HG02610 (cell line): ENCODE results near the gene SOX11.

ENCODE experiments used
- ATAC-seq: cut with Tn5 transposase; IDR thresholded peaks from one replicate; pipeline ENCODE4 v1.9.1; 2021; ENCODE audit warnings: mild to moderate bottlenecking, moderate library complexity; ENCODE audit not compliant: unreplicated experiment

SOX11 gene

DNA sequence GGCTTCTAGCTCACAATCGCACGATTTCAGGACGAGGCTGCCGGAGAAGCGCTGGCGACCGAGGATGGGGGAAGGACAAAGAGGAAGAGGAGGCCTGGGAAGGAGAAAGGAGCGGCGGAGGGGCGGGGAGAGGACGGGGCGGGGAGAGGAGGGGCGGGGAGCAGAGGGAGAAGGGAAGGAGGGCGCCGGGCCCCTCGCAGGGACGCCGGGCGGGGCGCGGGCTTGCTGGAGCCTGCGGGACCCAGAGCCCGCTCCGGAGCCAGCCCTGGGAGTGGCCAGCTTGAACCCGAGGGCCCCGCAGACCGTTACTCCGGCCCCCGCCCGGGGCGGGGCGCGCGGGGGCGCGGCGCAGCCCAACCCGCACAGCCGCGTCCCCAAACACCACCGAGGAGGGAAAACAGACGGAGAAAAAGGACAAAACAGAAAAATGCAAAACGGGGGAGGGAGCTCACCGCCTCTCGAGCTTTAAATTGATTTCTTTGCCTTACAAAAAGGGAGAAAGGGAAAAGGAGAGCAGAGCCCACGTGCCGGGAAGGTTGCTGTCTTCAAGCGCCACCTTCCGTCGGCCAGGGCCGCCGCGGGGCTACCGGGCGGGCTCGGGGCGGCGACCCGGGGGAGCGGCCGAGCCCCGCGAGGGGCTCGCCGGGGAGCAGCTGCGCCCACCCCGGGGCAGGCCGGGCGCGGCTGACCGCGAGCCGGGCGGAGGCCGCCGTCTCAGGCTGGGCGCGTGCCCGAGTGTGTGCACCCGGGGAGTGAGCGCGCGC is 781 bp upstream of the SOX11 start:
- no peak for ATAC-seq

GRCh38 chr2:5692561-5693286 is 540 bp downstream of the SOX11 start:
- no peak for ATAC-seq

GRCh38 chr2:5693287-5694201 is 1.4 kb downstream of the SOX11 start:
- no peak for ATAC-seq

DNA sequence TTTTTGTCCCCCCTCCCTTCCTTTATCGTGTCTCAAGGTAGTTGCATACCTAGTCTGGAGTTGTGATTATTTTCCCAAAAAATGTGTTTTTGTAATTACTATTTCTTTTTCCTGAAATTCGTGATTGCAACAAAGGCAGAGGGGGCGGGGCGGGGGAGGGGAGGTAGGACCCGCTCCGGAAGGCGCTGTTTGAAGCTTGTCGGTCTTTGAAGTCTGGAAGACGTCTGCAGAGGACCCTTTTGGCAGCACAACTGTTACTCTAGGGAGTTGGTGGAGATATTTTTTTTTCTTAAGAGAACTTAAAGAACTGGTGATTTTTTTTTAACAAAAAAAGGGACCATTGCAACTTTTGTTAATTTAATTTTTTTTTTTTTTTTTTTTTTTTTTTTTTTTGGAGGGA is 2.1 kb downstream of the SOX11 start:
- ATAC-seq: no peak

GRCh38 chr2:5695654-5696403 is 3.6 kb downstream of the SOX11 start:
- no peak for ATAC-seq

- ATAC-seq: no peak
Observed at GRCh38 chr2:5696404-5696944, 4.3 kb downstream of the SOX11 start.

GRCh38 chr2:5696945-5697521 is 4.8 kb downstream of the SOX11 start:
- ATAC-seq: no peak

- no peak for ATAC-seq
Observed at GRCh38 chr2:5697562-5697961, 5.4 kb downstream of the SOX11 start.

GRCh38 chr2:5698134-5698533 is 6.0 kb downstream of the SOX11 start:
- no peak for ATAC-seq

GRCh38 chr2:5699963-5700362 is 7.8 kb downstream of the SOX11 start:
- no peak for ATAC-seq

- no peak for ATAC-seq
Observed at GRCh38 chr2:5700551-5700950, 8.4 kb downstream of the SOX11 start.

DNA sequence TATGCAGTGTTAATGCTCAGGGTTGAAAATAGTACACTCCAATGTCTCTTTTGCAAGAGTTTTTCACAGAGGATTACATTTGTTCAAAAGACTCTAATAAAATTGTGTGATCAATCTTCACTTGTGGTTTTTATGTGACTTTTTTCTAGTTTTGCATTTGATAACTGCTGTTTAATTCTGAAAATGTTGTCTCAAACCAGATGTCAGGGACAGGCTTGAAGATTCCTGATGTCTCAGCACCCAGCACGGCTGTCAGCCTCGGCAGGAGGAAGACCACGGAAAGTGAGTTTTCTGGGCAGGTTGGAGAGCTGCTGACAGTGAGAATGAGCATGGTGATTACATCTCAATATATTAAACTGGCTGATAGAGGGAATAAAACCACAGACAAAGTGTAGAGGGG is 9.1 kb downstream of the SOX11 start:
- no peak for ATAC-seq

DNA sequence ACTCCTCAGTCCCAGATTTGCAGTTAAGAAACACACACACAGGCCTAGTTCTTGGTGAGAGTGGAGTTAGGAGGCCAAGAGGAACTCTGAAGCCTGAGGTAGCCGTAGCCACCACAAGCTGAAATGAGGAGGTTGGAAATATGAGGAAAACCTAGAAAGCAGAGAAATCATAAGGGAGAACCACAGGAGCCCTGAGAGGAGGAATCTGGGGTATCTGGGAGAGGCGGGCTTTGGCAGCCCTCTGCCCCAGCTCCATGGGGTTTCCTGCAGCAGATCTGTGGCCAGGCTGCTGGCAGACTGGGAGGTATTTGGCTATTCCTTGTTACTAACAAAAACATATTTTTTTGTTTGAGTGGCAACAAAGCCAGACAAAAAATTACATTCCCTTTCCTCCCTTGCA is 11.0 kb downstream of the SOX11 start:
- ATAC-seq: no peak

- no peak for ATAC-seq
Observed at GRCh38 chr2:5705490-5705889, 13.3 kb downstream of the SOX11 start.

- ATAC-seq: no peak
Observed at GRCh38 chr2:5706717-5707455, 14.7 kb downstream of the SOX11 start.

DNA sequence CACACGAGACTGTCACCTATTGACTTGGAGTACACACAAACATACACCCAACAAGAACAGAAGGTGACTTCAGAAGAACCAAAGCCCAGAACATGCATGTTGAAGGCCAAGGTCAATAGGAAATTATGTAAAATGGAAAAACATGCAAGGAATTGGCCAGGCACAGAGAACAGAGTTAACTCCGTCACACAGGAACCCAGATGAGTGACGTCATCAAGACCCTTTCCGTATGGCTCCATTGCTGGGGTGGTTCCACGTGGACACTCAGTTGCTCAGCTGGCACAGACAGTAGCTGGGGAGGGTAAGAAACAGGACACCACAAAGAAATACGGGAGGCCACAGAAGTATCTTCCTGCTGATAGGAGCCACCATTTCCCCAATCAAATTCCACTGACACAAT is 18.4 kb downstream of the SOX11 start:
- no peak for ATAC-seq

DNA sequence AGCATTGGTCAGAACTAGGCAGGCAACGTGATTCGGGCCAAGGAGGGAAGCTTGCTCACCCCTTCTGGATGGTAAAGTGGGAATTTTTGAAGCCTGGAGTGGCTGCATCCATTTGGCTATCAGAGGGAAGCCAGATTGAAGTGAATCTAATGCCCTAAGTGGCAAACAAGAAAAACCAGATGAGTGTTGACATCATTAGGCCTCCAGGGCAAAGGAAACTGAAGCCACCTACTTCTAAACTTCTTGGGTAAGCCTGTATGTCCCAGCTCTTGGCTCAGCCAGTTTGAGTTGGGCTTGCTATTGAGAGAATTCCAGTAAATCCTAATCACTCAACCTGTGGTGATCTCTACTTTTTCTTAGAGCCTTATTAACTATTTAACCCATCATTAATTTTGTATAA is 20.9 kb downstream of the SOX11 start:
- ATAC-seq: no peak

DNA sequence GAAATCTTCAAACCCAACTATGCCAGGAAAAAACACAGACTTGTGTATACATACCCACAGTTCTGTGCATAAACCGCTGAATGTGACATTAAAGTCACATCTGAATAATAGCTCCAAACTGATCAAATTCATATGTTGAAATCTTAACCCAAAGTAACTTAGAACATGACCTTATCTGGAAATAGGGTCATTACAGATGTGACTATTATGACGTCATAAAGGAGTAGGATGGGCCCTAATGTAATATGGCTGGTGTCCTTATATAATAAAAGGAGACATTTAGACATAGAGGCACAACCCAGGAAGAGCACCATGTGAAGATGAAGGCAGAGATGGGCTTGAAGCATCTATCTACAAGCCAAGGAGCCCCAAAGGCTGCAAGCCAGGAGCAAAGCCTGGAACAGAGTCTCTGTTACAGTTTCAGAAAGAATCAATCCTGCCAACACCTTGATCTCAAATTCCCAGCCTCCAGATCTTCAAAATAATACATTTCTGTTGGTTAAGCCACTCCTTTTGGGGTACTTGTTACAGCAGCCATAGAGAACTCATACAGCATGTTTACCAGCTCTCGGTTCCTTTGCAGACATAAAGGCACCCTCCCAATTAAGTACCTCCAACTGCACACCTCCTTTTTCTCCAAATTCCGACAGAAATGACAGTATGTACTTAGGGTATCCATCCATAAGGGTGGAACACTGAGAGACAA is 27.6 kb downstream of the SOX11 start:
- no peak for ATAC-seq

DNA sequence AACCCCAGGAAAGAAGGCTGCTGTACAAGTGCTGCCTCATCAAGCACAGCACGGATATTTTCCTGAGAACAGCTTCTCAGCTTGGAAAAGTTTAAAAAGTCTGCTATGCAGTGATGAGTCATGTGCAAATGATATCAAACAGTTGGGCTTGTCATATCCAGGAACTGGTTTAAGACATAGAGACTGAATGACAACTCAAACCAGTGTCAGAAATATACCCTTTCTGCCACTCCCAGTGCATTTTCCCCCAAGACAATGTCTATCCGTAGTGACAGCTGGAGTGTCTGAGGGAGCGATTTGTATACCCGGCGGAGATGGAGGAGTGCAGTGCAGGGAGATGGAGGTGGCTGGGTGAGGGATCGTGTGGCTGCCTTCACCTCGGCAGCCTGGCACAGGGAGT is 28.2 kb downstream of the SOX11 start:
- no peak for ATAC-seq
